Measurements from ENCODE around the gene ASTN1. TPM values are rescaled to one million over a fixed set of nuclear protein-coding genes. Genes with fewer than 3 reads are reported as not detected.

Gene ASTN1
- polyA plus RNA-seq, 1 of the 3 experiments (the other 2 are of a cell fraction), result 0.13 TPM

- Histone ChIP-seq H3K27ac (ENCODE audit: low read depth in 2 of 2, low read length in 1 of 2) (no peak overlapping the region), H3F3A (replicated peaks; ENCODE audit: insufficient read depth) (no peaks in the 10 kb centered on the region), H3K36me3 (replicated peaks in 1 of 2; ENCODE audit: control insufficient read depth in 1 of 2, insufficient read depth in 2 of 2, low read length in 1 of 2) (peaks cover 0 to 2% of the 10 kb centered on the region in 2 experiments), H3K9ac (no peak overlapping the region), H3K4me1 (ENCODE audit: control insufficient read depth in 1 of 2, insufficient read depth in 2 of 2, low read depth in 1 of 2, low read length in 1 of 2) (peaks cover 0 to 12% of the 10 kb centered on the region in 2 experiments; a peak in 2 of 4 replicates), H3K4me2 (no peak overlapping the region), H3K9me2 (no peaks in the 10 kb centered on the region), H3K4me3 (ENCODE audit: low read depth in 2 of 2, low read length in 1 of 2) (no peak overlapping the region), H2AFZ (ENCODE audit: low read depth) (no peak overlapping the region), H3K9me3 (no peaks in the 10 kb centered on the region), H3K79me2 (ENCODE audit: insufficient read depth) (no peaks in the 10 kb centered on the region), H3K27me3 (ENCODE audit: insufficient read depth) (no peaks in the 10 kb centered on the region; the same call in 1 of the 2 replicates), H4K20me1 (ENCODE audit: insufficient read depth) (no peaks in the 10 kb centered on the region)
- 68% methylated on average over 10 of the region's 10 CpGs for WGBS (ENCODE audit: low lambda C conversion rate)
- no peak for DNase-seq
- CTCF ChIA-PET, result interaction anchor here (0.7 to 8.0 kb wide), 10 partner anchors 9 to 1050 kb away, joined by 3 to 131 read pairs (median 12); no protein-coding TSS in a partner anchor
- TF ChIP-seq GATA2 (CRISPR knock-in tag; IDR thresholded peaks at IDR 0.05), result no peak
- no peak for TF ChIP-seq YY1 (IDR thresholded peaks at IDR 0.05; ENCODE audit: low read depth)
- TF ChIP-seq, protein P1, sequence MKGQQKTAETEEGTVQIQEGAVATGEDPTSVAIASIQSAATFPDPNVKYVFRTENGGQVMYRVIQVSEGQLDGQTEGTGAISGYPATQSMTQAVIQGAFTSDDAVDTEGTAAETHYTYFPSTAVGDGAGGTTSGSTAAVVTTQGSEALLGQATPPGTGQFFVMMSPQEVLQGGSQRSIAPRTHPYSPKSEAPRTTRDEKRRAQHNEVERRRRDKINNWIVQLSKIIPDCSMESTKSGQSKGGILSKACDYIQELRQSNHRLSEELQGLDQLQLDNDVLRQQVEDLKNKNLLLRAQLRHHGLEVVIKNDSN (IDR thresholded peaks at IDR 0.05; ENCODE audit: borderline replicate concordance, low read depth), result no peak
- TF ChIP-seq ELF1 (IDR thresholded peaks at IDR 0.05), result no peak
- no peak for TF ChIP-seq JUND (IDR thresholded peaks at IDR 0.05)
- TF ChIP-seq, protein P2, sequence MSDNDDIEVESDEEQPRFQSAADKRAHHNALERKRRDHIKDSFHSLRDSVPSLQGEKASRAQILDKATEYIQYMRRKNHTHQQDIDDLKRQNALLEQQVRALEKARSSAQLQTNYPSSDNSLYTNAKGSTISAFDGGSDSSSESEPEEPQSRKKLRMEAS (IDR thresholded peaks at IDR 0.05; ENCODE audit: low read depth), result no peak
- no peak for TF ChIP-seq MXI1 (IDR thresholded peaks at IDR 0.05; ENCODE audit: low read depth, low read length)
- no peak for TF ChIP-seq USF2 (IDR thresholded peaks at IDR 0.05; ENCODE audit: borderline replicate concordance, low read depth, low read length)
- TF ChIP-seq RXRA (IDR thresholded peaks at IDR 0.05; ENCODE audit: borderline replicate concordance, low read depth), result no peak
- no peak for TF ChIP-seq NFIC (IDR thresholded peaks at IDR 0.05; ENCODE audit: borderline replicate concordance)
- no peak for TF ChIP-seq PBX3 (IDR thresholded peaks at IDR 0.05)
- no peak for TF ChIP-seq POLR2AphosphoS5 (IDR thresholded peaks at IDR 0.05; ENCODE audit: low read depth, low read length)
- no peak for TF ChIP-seq CHD2 (IDR thresholded peaks at IDR 0.05; ENCODE audit: low read length, partially characterized antibody)
- TF ChIP-seq, protein P3, sequence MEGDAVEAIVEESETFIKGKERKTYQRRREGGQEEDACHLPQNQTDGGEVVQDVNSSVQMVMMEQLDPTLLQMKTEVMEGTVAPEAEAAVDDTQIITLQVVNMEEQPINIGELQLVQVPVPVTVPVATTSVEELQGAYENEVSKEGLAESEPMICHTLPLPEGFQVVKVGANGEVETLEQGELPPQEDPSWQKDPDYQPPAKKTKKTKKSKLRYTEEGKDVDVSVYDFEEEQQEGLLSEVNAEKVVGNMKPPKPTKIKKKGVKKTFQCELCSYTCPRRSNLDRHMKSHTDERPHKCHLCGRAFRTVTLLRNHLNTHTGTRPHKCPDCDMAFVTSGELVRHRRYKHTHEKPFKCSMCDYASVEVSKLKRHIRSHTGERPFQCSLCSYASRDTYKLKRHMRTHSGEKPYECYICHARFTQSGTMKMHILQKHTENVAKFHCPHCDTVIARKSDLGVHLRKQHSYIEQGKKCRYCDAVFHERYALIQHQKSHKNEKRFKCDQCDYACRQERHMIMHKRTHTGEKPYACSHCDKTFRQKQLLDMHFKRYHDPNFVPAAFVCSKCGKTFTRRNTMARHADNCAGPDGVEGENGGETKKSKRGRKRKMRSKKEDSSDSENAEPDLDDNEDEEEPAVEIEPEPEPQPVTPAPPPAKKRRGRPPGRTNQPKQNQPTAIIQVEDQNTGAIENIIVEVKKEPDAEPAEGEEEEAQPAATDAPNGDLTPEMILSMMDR (IDR thresholded peaks at IDR 0.05), result no peak
- no peak for TF ChIP-seq FOXJ3 (CRISPR knock-in tag; IDR thresholded peaks at IDR 0.05)
- no peak for TF ChIP-seq NRF1 (IDR thresholded peaks at IDR 0.05; ENCODE audit: low read depth, low read length)
- TF ChIP-seq RCOR1 (IDR thresholded peaks at IDR 0.05; ENCODE audit: low read length), result no peak
- no peak for TF ChIP-seq RFX5 (IDR thresholded peaks at IDR 0.05; ENCODE audit: low read length)
- no peak for TF ChIP-seq FOSL2 (IDR thresholded peaks at IDR 0.05; ENCODE audit: borderline replicate concordance, low read depth)
- TF ChIP-seq GABPA (IDR thresholded peaks at IDR 0.05; ENCODE audit: low read depth), result no peak
- POLR2A ChIA-PET, result no interaction called here
Measured at GRCh38 chr1:176896216-176896615, 268.3 kb downstream of the ASTN1 start.
